IMR-90 (cell line): Measurements from ENCODE around the gene SYTL3. TPM values are rescaled to one million over a fixed set of nuclear protein-coding genes. Genes with fewer than 3 reads are reported as not detected.

ENCODE experiments used
- ATAC-seq: fragments of 200-7000 bp; cut with Tn5 transposase; 2 replicates; pipeline ENCODE4 v1.9.1; 2020; ENCODE audit warnings: low read depth, mild to moderate bottlenecking, moderate library complexity
- BruUV-seq: library from RNA; stranded (reverse); fragments of 400-500 nt; replicated peaks from 2 replicates; lab custom pipeline; 2021; lab: Mats Ljungman, UMichigan
- CTCF ChIA-PET: fragments of 300-600 bp; formaldehyde crosslinking; extraction: SDS; loops from one replicate; lab custom pipeline; 2021; ENCODE audit warnings: antibody characterized with exemption; lab: Yijun Ruan, JAX
- POLR2A ChIA-PET: fragments of 300-600 bp; sonication (Branson Sonifier 250); formaldehyde crosslinking; loops from one replicate; lab custom pipeline; 2022; ENCODE audit warnings: antibody characterized with exemption; ENCODE audit not compliant: unreplicated experiment; lab: Charles Lee
- DNase-seq: peaks from one replicate; pipeline ENCODE4 v3.0.0; 2013
- H2AFZ ChIP-seq: replicated peaks from 2 replicates; pipeline ENCODE3; 2013; ENCODE audit warnings: low read length, mild to moderate bottlenecking; ENCODE audit not compliant: poor library complexity
- H2AK5ac ChIP-seq: 2 replicates; pipeline ENCODE4 v1.6.1; 2013; ENCODE audit warnings: low read depth, low read length, inconsistent platforms
- H2AK9ac ChIP-seq: replicated peaks from 2 replicates; pipeline ENCODE3; 2013; ENCODE audit warnings: mild to moderate bottlenecking, low read depth, low read length, moderate library complexity; ENCODE audit not compliant: poor library complexity
- H2BK120ac ChIP-seq: 2 replicates; pipeline ENCODE4 v1.6.1; 2013; ENCODE audit warnings: low read depth, low read length, inconsistent platforms
- H2BK15ac ChIP-seq: 3 replicates; pipeline ENCODE4 v1.6.1; 2013; ENCODE audit warnings: low read depth, low read length, inconsistent platforms
- H2BK20ac ChIP-seq: 2 replicates; pipeline ENCODE4 v1.6.1; 2013; ENCODE audit warnings: low read depth, mild to moderate bottlenecking, inconsistent platforms, low read length, moderate library complexity
- H2BK5ac ChIP-seq: 2 replicates; pipeline ENCODE4 v1.6.1; 2013; ENCODE audit warnings: mild to moderate bottlenecking, low read depth, low read length, inconsistent platforms; ENCODE audit not compliant: poor library complexity, severe bottlenecking
- H3K14ac ChIP-seq: replicated peaks from 2 replicates; pipeline ENCODE4 v1.6.1; 2013; ENCODE audit warnings: low read depth, low read length, inconsistent platforms
- H3K18ac ChIP-seq: 2 replicates; pipeline ENCODE4 v1.6.1; 2013; ENCODE audit warnings: low read depth, low read length, control low read depth
- H3K23ac ChIP-seq: 2 replicates; pipeline ENCODE4 v1.6.1; 2013; ENCODE audit warnings: low read depth, low read length, inconsistent platforms
- H3K27ac ChIP-seq: 2 replicates; pipeline ENCODE4 v1.5.1; 2013; ENCODE audit warnings: mild to moderate bottlenecking, control low read depth, low read length; ENCODE audit not compliant: insufficient read depth
- H3K27me3 ChIP-seq: 2 replicates; pipeline ENCODE4 v1.6.1; 2013; ENCODE audit warnings: low read length; ENCODE audit not compliant: control insufficient read depth, insufficient read depth
- H3K36me3 ChIP-seq: 2 replicates; pipeline ENCODE4 v1.6.1; 2013; ENCODE audit warnings: low read length, mixed read lengths; ENCODE audit not compliant: control insufficient read depth, insufficient read depth
- H3K4ac ChIP-seq: 2 replicates; pipeline ENCODE4 v1.6.1; 2013; ENCODE audit warnings: low read depth, low read length, inconsistent platforms
- H3K4me1 ChIP-seq: 2 replicates; pipeline ENCODE4 v1.6.1; 2013; ENCODE audit warnings: low read length, mixed read lengths; ENCODE audit not compliant: control insufficient read depth, insufficient read depth
- H3K4me2 ChIP-seq: 2 replicates; pipeline ENCODE4 v1.6.1; 2013; ENCODE audit warnings: low read depth, mild to moderate bottlenecking, control low read depth, low read length, moderate library complexity
- H3K4me3 ChIP-seq: 2 replicates; pipeline ENCODE4 v1.5.1; 2013; ENCODE audit warnings: low read depth, mild to moderate bottlenecking, control low read depth, low read length, moderate library complexity; ENCODE audit not compliant: insufficient read depth
- H3K56ac ChIP-seq: 2 replicates; pipeline ENCODE4 v1.6.1; 2013; ENCODE audit warnings: low read length, inconsistent platforms; ENCODE audit not compliant: insufficient read depth; ENCODE audit errors: extremely low read depth
- H3K79me1 ChIP-seq, 2 experiments: 2 replicates each; pipeline ENCODE4 v1.6.1; 2013; ENCODE audit warnings: low read length in 2 of 2, inconsistent platforms in 1 of 2, low read depth in 1 of 2
- H3K9ac ChIP-seq: 2 replicates; pipeline ENCODE4 v1.6.1; 2013; ENCODE audit warnings: low read depth, low read length, control low read depth
- H3K9me1 ChIP-seq: 2 replicates; pipeline ENCODE4 v1.6.1; 2013; ENCODE audit warnings: low read length, inconsistent platforms; ENCODE audit not compliant: insufficient read depth
- H3K9me3 ChIP-seq: 2 replicates; pipeline ENCODE4 v1.6.1; 2013; ENCODE audit warnings: low read length; ENCODE audit not compliant: control insufficient read depth, insufficient read depth
- H4K20me1 ChIP-seq: 2 replicates; pipeline ENCODE4 v1.6.1; 2013; ENCODE audit warnings: low read length, inconsistent platforms; ENCODE audit not compliant: insufficient read depth
- H4K5ac ChIP-seq: 2 replicates; pipeline ENCODE4 v1.6.1; 2013; ENCODE audit warnings: mild to moderate bottlenecking, low read depth, low read length, control low read depth
- H4K8ac ChIP-seq, 2 experiments: 2 replicates each; pipeline ENCODE4 v1.6.1; 2013; ENCODE audit warnings: low read depth in 2 of 2, low read length in 2 of 2, control low read depth in 1 of 2, inconsistent platforms in 1 of 2
- H4K91ac ChIP-seq: 2 replicates; pipeline ENCODE4 v1.6.1; 2013; ENCODE audit warnings: low read depth, low read length, inconsistent platforms; ENCODE audit not compliant: insufficient read depth
- BHLHE40 ChIP-seq: fragments of 150-350 bp; IDR thresholded peaks from 2 replicates; pipeline ENCODE4 v1.6.1; 2016; ENCODE audit warnings: mild to moderate bottlenecking, low read depth, low read length
- CEBPB ChIP-seq: IDR thresholded peaks from 2 replicates; pipeline ENCODE4 v1.6.1; 2012; ENCODE audit warnings: low read depth, low read length, improper control_type of control experiment
- CHD1 ChIP-seq: IDR thresholded peaks from 2 replicates; pipeline ENCODE4 v1.6.1; 2012; ENCODE audit warnings: low read depth, low read length, improper control_type of control experiment
- CTCF ChIP-seq: conservative IDR thresholded peaks from 2 replicates; pipeline ENCODE4 v1.5.1; 2012; ENCODE audit warnings: mild to moderate bottlenecking, low read depth, low read length, improper control_type of control experiment
- ELK1 ChIP-seq: fragments of 150-350 bp; IDR thresholded peaks from 2 replicates; pipeline ENCODE4 v1.6.1; 2016; ENCODE audit warnings: low read depth, mild to moderate bottlenecking, low read length, moderate library complexity, borderline replicate concordance
- FOS ChIP-seq: fragments of 150-350 bp; IDR thresholded peaks from 2 replicates; pipeline ENCODE4 v1.6.1; 2016; ENCODE audit warnings: low read depth, low read length
- MAFK ChIP-seq: IDR thresholded peaks from 2 replicates; pipeline ENCODE4 v1.6.1; 2012; ENCODE audit warnings: low read depth, low read length, improper control_type of control experiment
- MAZ ChIP-seq: IDR thresholded peaks from 2 replicates; pipeline ENCODE4 v1.6.1; 2012; ENCODE audit warnings: low read depth, mild to moderate bottlenecking, low read length, improper control_type of control experiment, moderate library complexity, borderline replicate concordance
- MXI1 ChIP-seq: IDR thresholded peaks from 2 replicates; pipeline ENCODE4 v1.6.1; 2012; ENCODE audit warnings: low read depth, mild to moderate bottlenecking, low read length, moderate library complexity, borderline replicate concordance
- NFE2L2 ChIP-seq: fragments of 150-350 bp; IDR thresholded peaks from 2 replicates; pipeline ENCODE4 v1.6.1; 2016; ENCODE audit warnings: low read depth, mild to moderate bottlenecking, low read length
- POLR2A ChIP-seq: IDR thresholded peaks from 2 replicates; pipeline ENCODE4 v1.6.1; 2012; ENCODE audit warnings: mild to moderate bottlenecking, low read depth, low read length
- RAD21 ChIP-seq: IDR thresholded peaks from 2 replicates; pipeline ENCODE4 v1.6.1; 2012; ENCODE audit warnings: low read length, improper control_type of control experiment
- RCOR1 ChIP-seq: IDR thresholded peaks from 2 replicates; pipeline ENCODE4 v1.6.1; 2012; ENCODE audit warnings: mild to moderate bottlenecking, low read length, improper control_type of control experiment; ENCODE audit not compliant: insufficient replicate concordance
- RFX5 ChIP-seq: IDR thresholded peaks from 2 replicates; pipeline ENCODE4 v1.8.0; 2012; ENCODE audit warnings: low read depth, mild to moderate bottlenecking, low read length, moderate library complexity
- SMC3 ChIP-seq: fragments of 150-350 bp; IDR thresholded peaks from 2 replicates; pipeline ENCODE4 v1.6.1; 2016; ENCODE audit warnings: low read depth, mild to moderate bottlenecking, antibody characterized with exemption, low read length, moderate library complexity
- WGBS, 2 experiments: methylation state at CpG; one replicate each; pipeline versions ENCODE4 v1.1.5 to v1.1.7; 2013; ENCODE audit warnings: missing lambda C conversion rate in 2 of 2; ENCODE audit not compliant: insufficient read length in 1 of 2; ENCODE audit errors: extremely low coverage in 2 of 2; 5-methylcytosine and 5-hydroxymethylcytosine counted together
- dilution Hi-C: fragments of 300-500 bp; cut with HindIII; formaldehyde crosslinking; loops from one replicate; pipeline ENCODE4 v1.14.3; 2018; ENCODE audit warnings: low sequenced_read_pairs; ENCODE audit not compliant: unreplicated experiment
- in situ Hi-C: fragments of 300-500 bp; cut with MboI; formaldehyde crosslinking; loops from 3 replicates; pipeline ENCODE4 v1.14.3; 2019; ENCODE audit warnings: low sequenced_read_pairs, inconsistent platforms, mixed read lengths
- intact Hi-C: fragments of 100-400 bp; cut with micrococcal nuclease; formaldehyde crosslinking; loops from 2 replicates; pipeline ENCODE4 v1.10.0; 2022
- polyA plus RNA-seq, 3 experiments: library from polyadenylated mRNA; depleted of rRNA; stranded (reverse); fragments of >200 nt; gene quantifications; 2 replicates each; pipeline ENCODE4 v1.2.3, GENCODE V29; 2012; ENCODE audit warnings: low replicate concordance in 1 of 3
- total RNA-seq: library from RNA; depleted of rRNA; stranded (reverse); fragments of >200 nt; gene quantifications from 2 replicates; pipeline ENCODE4 v1.2.3, GENCODE V29; 2012
- TF ChIP-seq, protein P1 (sequence below): fragments of 150-350 bp; IDR thresholded peaks from 2 replicates; pipeline ENCODE4 v1.6.1; 2017; ENCODE audit warnings: mild to moderate bottlenecking, antibody characterized with exemption, low read length, low read depth

SYTL3 gene
- total and polyA plus RNA-seq, 2 of the 4 experiments (the other 2 are of a cell fraction): 2.9 to 4.3 TPM

DNA sequence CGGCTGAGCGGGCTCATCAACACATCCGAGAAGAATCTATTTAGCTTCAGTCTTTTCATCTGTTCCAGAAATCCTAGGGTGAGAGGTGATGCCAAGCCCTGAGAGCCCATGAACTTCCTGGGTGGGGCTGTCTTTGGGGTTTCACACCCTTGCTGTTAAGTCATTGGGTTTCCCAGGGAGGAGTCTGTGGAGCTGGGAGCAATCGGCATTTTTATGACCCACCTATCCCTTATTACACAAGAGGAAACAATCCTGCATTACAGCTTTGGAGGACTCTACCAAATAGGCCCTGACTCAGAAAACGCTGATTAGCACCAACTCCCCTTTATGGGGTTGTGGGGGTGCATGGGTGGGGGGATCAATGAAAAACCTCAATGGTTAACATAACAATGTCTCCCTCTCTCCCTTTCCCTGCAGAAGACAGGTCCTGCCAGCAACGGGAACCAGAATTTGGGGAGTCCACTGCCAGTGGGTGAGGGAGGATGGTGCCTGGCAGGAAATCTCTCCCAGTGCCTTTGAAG, 123.1 kb downstream of the SYTL3 start:
- DNase-seq (no peak), ATAC-seq (no peak)
- no peak overlapping the region for H3K4me2 ChIP-seq
- dilution Hi-C loops: no loop called here
- H3K4ac ChIP-seq: no peak overlapping the region
- H2BK20ac ChIP-seq: no peak overlapping the region
- H3K27me3 ChIP-seq: no peaks in the 10 kb centered on the region
- no peak overlapping the region for H4K8ac ChIP-seq
- H3K36me3 ChIP-seq: peaks cover 63% of the 10 kb centered on the region
- ChIA-PET CTCF (interaction anchor here (0.6 kb wide), 1 partner anchor 173 kb away, joined by 3 read pairs; no protein-coding TSS in a partner anchor), POLR2A (no interaction called here)
- H3K56ac ChIP-seq: no peak overlapping the region
- H3K4me1 ChIP-seq: no peaks in the 10 kb centered on the region
- H3K9me3 ChIP-seq: no peaks in the 10 kb centered on the region
- no peak overlapping the region for H2BK120ac ChIP-seq
- H4K91ac ChIP-seq: no peak overlapping the region
- no peak overlapping the region for H2BK5ac ChIP-seq
- H3K79me1 ChIP-seq: peaks cover 16 to 22% of the 10 kb centered on the region in 2 experiments
- H2AK5ac ChIP-seq: no peak overlapping the region
- H3K9ac ChIP-seq: no peak overlapping the region
- intact Hi-C loops: no loop called here
- TF ChIP-seq RFX5 (no peak), MAFK (no peak), POLR2A (no peak), CHD1 (no peak), CTCF (no peak), NFE2L2 (no peak), ELK1 (no peak), FOS (no peak), BHLHE40 (no peak), SMC3 (no peak), MAZ (no peak), RCOR1 (no peak), CEBPB (no peak), RAD21 (no peak), MXI1 (no peak)
- TF ChIP-seq, protein P1, sequence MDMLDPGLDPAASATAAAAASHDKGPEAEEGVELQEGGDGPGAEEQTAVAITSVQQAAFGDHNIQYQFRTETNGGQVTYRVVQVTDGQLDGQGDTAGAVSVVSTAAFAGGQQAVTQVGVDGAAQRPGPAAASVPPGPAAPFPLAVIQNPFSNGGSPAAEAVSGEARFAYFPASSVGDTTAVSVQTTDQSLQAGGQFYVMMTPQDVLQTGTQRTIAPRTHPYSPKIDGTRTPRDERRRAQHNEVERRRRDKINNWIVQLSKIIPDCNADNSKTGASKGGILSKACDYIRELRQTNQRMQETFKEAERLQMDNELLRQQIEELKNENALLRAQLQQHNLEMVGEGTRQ: no peak
- H3K14ac ChIP-seq: no peak overlapping the region
- H2BK15ac ChIP-seq: no peak overlapping the region
- H3K23ac ChIP-seq: no peak overlapping the region; the same call in 1 of the 2 replicates
- H4K5ac ChIP-seq: no peak overlapping the region
- 100% methylated on average over 3 of the region's 6 CpGs; no CpG with 5 or more reads in 1 of the 2 experiments for WGBS, 2 experiments
- no peak overlapping the region for H2AFZ ChIP-seq
- no peak overlapping the region for H3K18ac ChIP-seq
- BruUV-seq: no TSS peak
- H3K4me3 ChIP-seq: no peak overlapping the region
- no peaks in the 10 kb centered on the region for H4K20me1 ChIP-seq
- peaks cover 10% of the 10 kb centered on the region; the same call in 1 of the 2 replicates for H3K9me1 ChIP-seq
- no peak overlapping the region for H3K27ac ChIP-seq
- peak overlapping the region; percentile 14 for H2AK9ac ChIP-seq
- in situ Hi-C loops: no loop called here
